ENCODE data around the gene RIMS4. TPM values are rescaled to one million over a fixed set of nuclear protein-coding genes. Genes with fewer than 3 reads are reported as not detected.
A peak's percentile ranks its signal among the peaks of the same experiment; 100 is the strongest.

Gene RIMS4
- total and polyA plus RNA-seq, 2 donors (not counting 1 experiment from before 2014, with no cell fraction given), result not detected

GRCh38 chr20:44856856-44857448, 46.6 kb upstream of the RIMS4 start:
- no peaks in the 10 kb centered on the region for H3K4me1 Mint-ChIP-seq
- 96% methylated on average over 6 of the region's 6 CpGs for WGBS (ENCODE audit: insufficient coverage)
- H3K4me3 Mint-ChIP-seq, result no peak overlapping the region
- Histone ChIP-seq H4K20me1 (ENCODE audit: control insufficient read depth, insufficient read depth, low read length, poor library complexity, severe bottlenecking) (no peaks in the 10 kb centered on the region), H3K4me2 (replicated peaks; ENCODE audit: low read depth, low read length, poor library complexity, severe bottlenecking) (no peak overlapping the region), H2AFZ (ENCODE audit: insufficient read depth, low read depth, low read length, poor library complexity, severe bottlenecking) (peak overlapping the region; percentile 4), H3K9ac (ENCODE audit: low read length) (no peak overlapping the region), H3K79me2 (ENCODE audit: control insufficient read depth, insufficient read depth, low read length) (no peaks in the 10 kb centered on the region), H3K27me3 (replicated peaks in 1 of 4; ENCODE audit: control extremely low read depth in 1 of 4, control insufficient read depth in 3 of 4, insufficient read depth in 4 of 4, low read length in 3 of 4) (no peaks in the 10 kb centered on the region), H3K4me1 (ENCODE audit: control insufficient read depth in 2 of 2, insufficient read depth in 2 of 2, low read length in 2 of 2) (no peaks in the 10 kb centered on the region), H3K36me3 (replicated peaks in 1 of 2; ENCODE audit: control extremely low read depth in 1 of 2, control insufficient read depth in 1 of 2, extremely low read depth in 1 of 2, insufficient read depth in 2 of 2, low read length in 1 of 2) (no peaks in the 10 kb centered on the region), H3K27ac (ENCODE audit: low read length in 2 of 2) (no peak overlapping the region), H3K9me3 (ENCODE audit: control extremely low read depth in 1 of 3, control insufficient read depth in 2 of 3, insufficient read depth in 1 of 3, low read length in 2 of 3) (peaks cover 0 to 7% (median 0%) of the 10 kb centered on the region in 3 donors), H3K4me3 (ENCODE audit: control extremely low read depth in 1 of 5, extremely low read depth in 1 of 5, insufficient read depth in 1 of 5, low read depth in 2 of 5, low read length in 4 of 5) (no peak overlapping the region)
- peaks cover 11% of the 10 kb centered on the region for H3K27me3 Mint-ChIP-seq
- no peak for DNase-seq
- POLR2A ChIA-PET, result no interaction called here
- peaks cover 5% of the 10 kb centered on the region for H3K9me3 Mint-ChIP-seq (ENCODE audit: insufficient read depth)
- TF ChIP-seq EZH2 (IDR thresholded peaks at IDR 0.05; ENCODE audit: borderline replicate concordance, insufficient read depth, low read depth, low read length, poor library complexity, severe bottlenecking), result no peak
- no peak for TF ChIP-seq CTCF (IDR thresholded peaks at IDR 0.05)
- CTCF ChIA-PET, result interaction anchor here (1.0 kb wide), 1 partner anchor 10 kb away, joined by 4 read pairs; no protein-coding TSS in a partner anchor
- intact Hi-C loops (cut with micrococcal nuclease), result no loop called here
- no peak overlapping the region for H3K27ac Mint-ChIP-seq
- ATAC-seq (ENCODE audit: low read depth), result no peak

- CTCF ChIA-PET, result interaction anchor here (1.0 kb wide), 1 partner anchor 11 kb away, joined by 4 read pairs; no protein-coding TSS in a partner anchor
- H3K4me3 ChIP-seq (ENCODE audit: control extremely low read depth in 1 of 5, extremely low read depth in 1 of 5, insufficient read depth in 1 of 5, low read depth in 2 of 5, low read length in 4 of 5), result no peak overlapping the region
- H3K9ac ChIP-seq (ENCODE audit: low read length), result no peak overlapping the region
- no peaks in the 10 kb centered on the region for H3K4me1 ChIP-seq (ENCODE audit: control insufficient read depth in 2 of 2, insufficient read depth in 2 of 2, low read length in 2 of 2)
- ATAC-seq (ENCODE audit: low read depth) (no peak), DNase-seq (no peak)
- H3K4me1 Mint-ChIP-seq, result no peaks in the 10 kb centered on the region
- no peak overlapping the region for H3K27ac Mint-ChIP-seq
- peaks cover 5% of the 10 kb centered on the region for H3K9me3 Mint-ChIP-seq (ENCODE audit: insufficient read depth)
- peaks cover 11% of the 10 kb centered on the region for H3K27me3 Mint-ChIP-seq
- intact Hi-C loops (cut with micrococcal nuclease), result no loop called here
- peaks cover 0 to 7% (median 0%) of the 10 kb centered on the region in 3 donors for H3K9me3 ChIP-seq (ENCODE audit: control extremely low read depth in 1 of 3, control insufficient read depth in 2 of 3, insufficient read depth in 1 of 3, low read length in 2 of 3)
- H4K20me1 ChIP-seq (ENCODE audit: control insufficient read depth, insufficient read depth, low read length, poor library complexity, severe bottlenecking), result no peaks in the 10 kb centered on the region
- TF ChIP-seq EZH2 (IDR thresholded peaks at IDR 0.05; ENCODE audit: borderline replicate concordance, insufficient read depth, low read depth, low read length, poor library complexity, severe bottlenecking) (no peak), CTCF (IDR thresholded peaks at IDR 0.05) (no peak)
- no peaks in the 10 kb centered on the region for H3K79me2 ChIP-seq (ENCODE audit: control insufficient read depth, insufficient read depth, low read length)
- no peaks in the 10 kb centered on the region for H3K36me3 ChIP-seq (replicated peaks in 1 of 2; ENCODE audit: control extremely low read depth in 1 of 2, control insufficient read depth in 1 of 2, extremely low read depth in 1 of 2, insufficient read depth in 2 of 2, low read length in 1 of 2)
- POLR2A ChIA-PET, result no interaction called here
- no peak overlapping the region for H3K27ac ChIP-seq (ENCODE audit: low read length in 2 of 2)
- H3K27me3 ChIP-seq (replicated peaks in 1 of 4; ENCODE audit: control extremely low read depth in 1 of 4, control insufficient read depth in 3 of 4, insufficient read depth in 4 of 4, low read length in 3 of 4), result no peaks in the 10 kb centered on the region
- no peak overlapping the region for H2AFZ ChIP-seq (ENCODE audit: insufficient read depth, low read depth, low read length, poor library complexity, severe bottlenecking)
- H3K4me3 Mint-ChIP-seq, result no peak overlapping the region
- no CpG with 5 or more reads among the region's 2 CpGs for WGBS (ENCODE audit: insufficient coverage)
- no peak overlapping the region for H3K4me2 ChIP-seq (replicated peaks; ENCODE audit: low read depth, low read length, poor library complexity, severe bottlenecking)
These were observed 46.1 kb upstream of the RIMS4 start for GRCh38 chr20:44856442-44856841.

All from B cell (primary cell).